Mesenchymal stem cell (in vitro differentiated cells and primary cell): Measurements from ENCODE around the gene ID4. TPM values are rescaled to one million over a fixed set of nuclear protein-coding genes. Genes with fewer than 3 reads are reported as not detected.
A peak's percentile ranks its signal among the peaks of the same experiment; 100 is the strongest.

ENCODE experiments used
- DNase-seq: peaks from one replicate; pipeline ENCODE4 v3.0.0-alpha.2; 2013
- H2AFZ ChIP-seq: one replicate; pipeline ENCODE4 v1.6.1; 2013; ENCODE audit warnings: low read depth, mild to moderate bottlenecking, control low read depth, inconsistent platforms, low read length, moderate library complexity
- H2AK5ac ChIP-seq: 2 replicates; pipeline ENCODE4 v1.6.1; 2013; ENCODE audit warnings: low read length, moderate library complexity, mild to moderate bottlenecking, inconsistent platforms; ENCODE audit not compliant: severe bottlenecking
- H2BK120ac ChIP-seq: one replicate; pipeline ENCODE4 v1.6.1; 2013; ENCODE audit warnings: low read depth, mild to moderate bottlenecking, inconsistent platforms, low read length, moderate library complexity
- H2BK12ac ChIP-seq, 2 experiments: one replicate each; pipeline ENCODE4 v1.6.1; 2013; ENCODE audit warnings: inconsistent platforms in 2 of 2, low read length in 2 of 2, mild to moderate bottlenecking in 2 of 2, moderate library complexity in 2 of 2, control low read depth in 1 of 2
- H2BK15ac ChIP-seq: one replicate; pipeline ENCODE4 v1.6.1; 2013; ENCODE audit warnings: mild to moderate bottlenecking, low read depth, inconsistent platforms; ENCODE audit not compliant: poor library complexity, severe bottlenecking
- H2BK5ac ChIP-seq: 2 replicates; pipeline ENCODE4 v1.6.1; 2013; ENCODE audit warnings: low read depth, mild to moderate bottlenecking, low read length, control low read depth, inconsistent platforms; ENCODE audit not compliant: poor library complexity, severe bottlenecking
- H3K14ac ChIP-seq, 2 experiments: one replicate each; pipeline ENCODE4 v1.6.1; 2013; ENCODE audit warnings: inconsistent platforms in 2 of 2, low read length in 2 of 2, control low read depth in 1 of 2, mild to moderate bottlenecking in 1 of 2, moderate library complexity in 1 of 2
- H3K18ac ChIP-seq, 2 experiments: one replicate each; pipeline ENCODE4 v1.6.1; 2013; ENCODE audit warnings: inconsistent platforms in 2 of 2, low read length in 2 of 2, control low read depth in 1 of 2, low read depth in 1 of 2, mild to moderate bottlenecking in 1 of 2
- H3K23ac ChIP-seq, 2 experiments: one replicate each; pipeline ENCODE4 v1.6.1; 2013; ENCODE audit warnings: inconsistent platforms in 2 of 2, low read length in 2 of 2, mild to moderate bottlenecking in 2 of 2, moderate library complexity in 2 of 2, control low read depth in 1 of 2
- H3K27ac ChIP-seq: 2 replicates; pipeline ENCODE4 v1.5.1; 2013; ENCODE audit warnings: mild to moderate bottlenecking, moderate library complexity, low read length, control low read depth, inconsistent platforms; ENCODE audit not compliant: poor library complexity, severe bottlenecking
- H3K27me3 ChIP-seq, 2 experiments: 2 replicates each; pipeline versions ENCODE4 v1.6.1 to v1.7.0; 2013; ENCODE audit warnings: low read length in 2 of 2, mild to moderate bottlenecking in 2 of 2, moderate library complexity in 2 of 2, control low read depth in 1 of 2, inconsistent platforms in 1 of 2; ENCODE audit not compliant: control insufficient read depth in 1 of 2, insufficient read depth in 1 of 2
- H3K36me3 ChIP-seq, 2 experiments: 2 replicates each; pipeline versions ENCODE4 v1.6.1 to v1.7.0; 2013; ENCODE audit warnings: low read length in 2 of 2, control low read depth in 1 of 2, inconsistent platforms in 1 of 2, low read depth in 1 of 2, mild to moderate bottlenecking in 1 of 2; ENCODE audit not compliant: insufficient read depth in 2 of 2, control insufficient read depth in 1 of 2
- H3K4ac ChIP-seq, 2 experiments: one replicate each; pipeline ENCODE4 v1.6.1; 2013; ENCODE audit warnings: inconsistent platforms in 2 of 2, low read length in 2 of 2, mild to moderate bottlenecking in 2 of 2, moderate library complexity in 2 of 2, control low read depth in 1 of 2, low read depth in 1 of 2
- H3K4me1 ChIP-seq: 2 replicates; pipeline ENCODE4 v1.6.1; 2013; ENCODE audit warnings: low read depth, low read length, control low read depth; ENCODE audit not compliant: control insufficient read depth, insufficient read depth
- H3K4me2 ChIP-seq: 2 replicates; pipeline ENCODE4 v1.6.1; 2013; ENCODE audit warnings: low read length, mild to moderate bottlenecking, inconsistent platforms; ENCODE audit not compliant: poor library complexity, severe bottlenecking
- H3K4me3 ChIP-seq, 2 experiments: 2 replicates each; pipeline versions ENCODE4 v1.5.1 to v1.7.0; 2013; ENCODE audit warnings: low read length in 2 of 2, mild to moderate bottlenecking in 2 of 2, control low read depth in 1 of 2, low read depth in 1 of 2; ENCODE audit not compliant: insufficient read depth in 1 of 2
- H3K79me1 ChIP-seq: replicated peaks from 2 replicates; pipeline ENCODE4 v1.6.1; 2013; ENCODE audit warnings: mild to moderate bottlenecking, control low read depth, low read length, inconsistent platforms; ENCODE audit not compliant: poor library complexity, severe bottlenecking
- H3K9ac ChIP-seq: 2 replicates; pipeline ENCODE4 v1.7.0; 2013; ENCODE audit warnings: mild to moderate bottlenecking, low read length, moderate library complexity
- H3K9me3 ChIP-seq: 2 replicates; pipeline ENCODE4 v1.7.0; 2013; ENCODE audit warnings: mild to moderate bottlenecking, low read length; ENCODE audit not compliant: control insufficient read depth
- H4K8ac ChIP-seq: one replicate; pipeline ENCODE4 v1.6.1; 2013; ENCODE audit warnings: inconsistent platforms, mild to moderate bottlenecking, low read length, moderate library complexity
- H4K91ac ChIP-seq: one replicate; pipeline ENCODE4 v1.6.1; 2013; ENCODE audit warnings: mild to moderate bottlenecking, low read length, inconsistent platforms
- WGBS: methylation state at CpG from one replicate; pipeline ENCODE4 v1.1.7; 2013; ENCODE audit warnings: mixed read lengths; 5-methylcytosine and 5-hydroxymethylcytosine counted together
- polyA plus RNA-seq, 2 experiments: library from polyadenylated mRNA; stranded (reverse); fragments of 200-250 nt; gene quantifications; one replicate each; pipeline ENCODE4 v1.2.3, GENCODE V29; 2013

Gene ID4, protein sequence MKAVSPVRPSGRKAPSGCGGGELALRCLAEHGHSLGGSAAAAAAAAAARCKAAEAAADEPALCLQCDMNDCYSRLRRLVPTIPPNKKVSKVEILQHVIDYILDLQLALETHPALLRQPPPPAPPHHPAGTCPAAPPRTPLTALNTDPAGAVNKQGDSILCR
- polyA plus RNA-seq (2013, experiment 1 of 2): 0.76 TPM
- polyA plus RNA-seq (2013, experiment 2 of 2): 0.68 TPM

DNA sequence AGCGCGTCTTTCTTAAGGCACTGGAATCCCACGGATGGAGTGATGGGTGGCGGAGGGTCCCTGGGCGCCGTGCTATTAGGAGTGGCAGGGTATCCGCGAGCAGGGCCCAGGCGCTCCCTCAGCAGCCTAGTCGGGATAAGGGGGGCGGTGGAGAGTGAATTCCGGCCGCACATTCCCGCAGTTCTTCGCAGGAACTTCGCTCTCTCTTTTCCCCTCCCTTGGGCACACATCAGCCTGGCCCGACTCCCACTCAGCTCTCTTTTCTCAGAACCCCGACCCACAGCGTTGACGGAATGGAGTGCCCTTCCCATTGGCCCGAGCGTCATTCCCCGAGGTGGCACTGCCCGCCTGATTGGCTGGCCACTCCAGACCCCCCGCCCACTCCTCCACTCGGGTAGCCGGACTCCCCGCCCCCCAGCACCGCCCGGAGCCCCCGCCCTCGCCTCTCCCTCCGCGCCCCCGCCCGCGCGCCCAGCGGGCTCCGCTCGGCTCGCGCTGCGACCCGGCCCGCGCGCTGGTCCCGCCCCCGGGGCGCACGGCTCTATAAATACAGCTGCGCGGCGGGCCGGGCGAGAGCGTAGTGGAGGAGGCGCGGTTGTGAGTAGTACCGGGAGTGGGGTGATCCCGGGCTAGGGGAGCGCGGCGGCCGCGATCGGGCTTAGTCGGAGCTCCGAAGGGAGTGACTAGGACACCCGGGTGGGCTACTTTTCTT is at the start of gene ID4:
Gene ID4 (plus strand): TSS at position 572 of the 712 bp plus-strand sequence. CDS start 385 bp downstream, outside the sequence.
- peaks cover 19% of the 10 kb centered on the region for H3K4me1 ChIP-seq
- H2AFZ ChIP-seq: peak within 1 kb of the TSS; percentile 71
- H3K23ac ChIP-seq: peak within 1 kb of the TSS in 1 of 2 experiments; percentile 23
- H3K27ac ChIP-seq: no peak within 1 kb of the TSS
- WGBS: under 1% methylated on average over 47 of the region's 71 CpGs
- peak within 1 kb of the TSS in 1 of 2 experiments; percentile 52 for H2BK12ac ChIP-seq
- H2BK5ac ChIP-seq: no peak within 1 kb of the TSS
- peaks cover 5 to 34% of the 10 kb centered on the region in 2 experiments for H3K27me3 ChIP-seq
- no peak within 1 kb of the TSS for H3K4ac ChIP-seq
- H3K9ac ChIP-seq: peak within 1 kb of the TSS; percentile 90
- H3K18ac ChIP-seq: peak within 1 kb of the TSS; percentile 21 to 52
- H3K36me3 ChIP-seq: no peaks in the 10 kb centered on the region
- peak within 1 kb of the TSS; percentile 50 to 85 for H3K4me3 ChIP-seq
- H3K14ac ChIP-seq: no peak within 1 kb of the TSS
- peak within 1 kb of the TSS; percentile 23 for H2BK15ac ChIP-seq
- H3K4me2 ChIP-seq: peak within 1 kb of the TSS; percentile 94
- no peak within 1 kb of the TSS for H4K8ac ChIP-seq
- no peaks in the 10 kb centered on the region for H3K9me3 ChIP-seq
- no peak within 1 kb of the TSS for H4K91ac ChIP-seq
- no peak within 1 kb of the TSS for H2AK5ac ChIP-seq
- peak; percentile 91 for DNase-seq
- no peak within 1 kb of the TSS for H2BK120ac ChIP-seq
- H3K79me1 ChIP-seq: no peaks in the 10 kb centered on the region

DNA sequence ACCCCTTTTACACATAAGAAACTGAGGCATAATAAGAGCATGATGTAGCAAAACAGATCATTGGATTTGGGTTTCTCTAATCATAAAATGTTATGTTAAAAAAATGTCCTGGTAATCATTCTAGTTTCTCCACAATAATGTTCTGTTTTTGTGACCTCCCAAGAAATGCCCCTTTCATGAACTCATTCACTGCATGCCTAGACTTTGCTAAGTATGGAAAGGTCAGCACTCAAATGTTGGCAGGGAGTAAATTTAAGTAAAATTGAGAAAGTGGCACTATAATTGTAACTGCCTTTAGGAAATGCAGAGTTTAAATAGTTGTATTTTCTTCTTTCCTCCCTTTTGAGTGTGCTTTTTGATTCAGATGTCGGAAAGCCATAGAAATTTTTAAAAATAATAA is 48.5 kb upstream of the ID4 start:
- Histone ChIP-seq H3K4ac (no peak overlapping the region), H3K27ac (no peak overlapping the region), H3K36me3 (no peaks in the 10 kb centered on the region), H3K14ac (no peak overlapping the region), H2BK12ac (no peak overlapping the region), H3K9ac (no peak overlapping the region), H2BK120ac (no peak overlapping the region), H3K23ac (no peak overlapping the region), H3K18ac (no peak overlapping the region), H3K79me1 (no peaks in the 10 kb centered on the region), H4K8ac (no peak overlapping the region), H2AK5ac (no peak overlapping the region), H4K91ac (no peak overlapping the region), H3K4me2 (no peak overlapping the region), H2AFZ (no peak overlapping the region), H3K4me1 (no peaks in the 10 kb centered on the region), H2BK5ac (no peak overlapping the region), H2BK15ac (no peak overlapping the region), H3K4me3 (no peak overlapping the region), H3K27me3 (no peaks in the 10 kb centered on the region), H3K9me3 (no peaks in the 10 kb centered on the region)
- WGBS: no CpG with 5 or more reads among the region's 1 CpG
- DNase-seq: no peak

DNA sequence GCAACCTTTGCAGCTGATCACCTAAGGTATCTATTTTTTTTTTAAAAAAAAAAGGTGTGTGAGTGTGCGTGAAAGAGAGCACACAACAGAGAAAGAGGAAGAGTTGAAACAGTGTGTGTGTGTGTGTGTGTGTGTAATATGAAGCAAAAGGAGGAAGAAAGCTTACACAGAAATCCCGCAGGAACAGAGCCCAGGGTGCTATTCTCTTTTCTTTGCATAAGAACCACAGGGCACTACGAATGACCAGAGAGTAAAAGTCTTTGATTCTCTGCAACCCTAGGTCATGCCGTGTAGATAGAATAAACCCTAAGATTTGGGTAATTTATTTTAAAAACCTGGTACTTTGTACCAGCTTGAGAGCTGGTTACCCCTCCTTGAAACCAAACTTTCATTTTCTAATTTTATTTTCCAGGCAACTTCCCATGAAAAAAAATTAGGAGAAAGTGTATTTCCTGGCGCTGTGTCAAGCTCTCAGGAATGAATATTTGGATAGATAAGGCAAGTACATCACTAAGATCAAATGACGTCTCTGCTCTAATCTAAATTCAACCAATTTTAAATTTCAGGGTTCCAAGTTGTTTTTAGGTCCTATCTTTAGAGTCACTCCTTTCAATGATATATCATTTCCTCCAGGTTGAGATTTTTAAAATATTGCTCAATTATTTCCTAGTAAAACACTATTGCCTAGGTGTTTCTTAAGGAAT is 47.9 kb upstream of the ID4 start:
- Histone ChIP-seq H3K27ac (no peak overlapping the region), H2BK120ac (no peak overlapping the region), H3K79me1 (no peaks in the 10 kb centered on the region), H3K9ac (no peak overlapping the region), H3K27me3 (no peaks in the 10 kb centered on the region), H3K9me3 (no peaks in the 10 kb centered on the region), H3K4me1 (no peaks in the 10 kb centered on the region), H3K14ac (no peak overlapping the region), H3K4me2 (no peak overlapping the region), H4K91ac (no peak overlapping the region), H3K18ac (no peak overlapping the region), H2BK15ac (no peak overlapping the region), H3K4me3 (no peak overlapping the region), H2BK12ac (no peak overlapping the region), H2AK5ac (no peak overlapping the region), H2AFZ (no peak overlapping the region), H4K8ac (no peak overlapping the region), H3K36me3 (no peaks in the 10 kb centered on the region), H3K4ac (no peak overlapping the region), H2BK5ac (no peak overlapping the region), H3K23ac (no peak overlapping the region)
- 92% methylated on average over 3 of the region's 6 CpGs for WGBS
- no peak for DNase-seq

DNA sequence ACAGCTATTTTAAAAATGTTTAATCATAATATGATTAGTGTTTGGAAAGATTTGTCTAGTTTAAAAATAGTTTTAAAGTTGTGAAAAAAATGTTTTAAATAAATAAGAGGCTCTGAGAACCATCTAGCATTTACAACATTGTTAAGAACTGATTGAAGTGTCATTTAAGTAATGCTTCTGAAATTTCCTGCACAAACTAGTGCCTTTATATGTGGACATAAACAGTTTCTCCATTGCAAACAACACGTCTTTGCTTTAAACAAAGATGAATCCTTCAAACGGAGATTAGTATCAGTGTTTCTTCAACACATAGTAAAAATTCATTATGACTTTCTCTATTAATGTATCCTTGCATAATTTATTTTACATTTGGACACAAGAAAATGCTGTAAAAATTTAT is 45.9 kb upstream of the ID4 start:
- Histone ChIP-seq H3K4ac (no peak overlapping the region), H3K9ac (no peak overlapping the region), H3K27ac (no peak overlapping the region), H2BK12ac (no peak overlapping the region), H2BK120ac (no peak overlapping the region), H2AK5ac (no peak overlapping the region), H3K4me3 (no peak overlapping the region), H3K9me3 (peaks cover under 1% of the 10 kb centered on the region), H4K91ac (no peak overlapping the region), H3K18ac (no peak overlapping the region), H2AFZ (no peak overlapping the region), H3K27me3 (no peaks in the 10 kb centered on the region), H3K4me2 (no peak overlapping the region), H3K23ac (no peak overlapping the region), H4K8ac (no peak overlapping the region), H2BK15ac (no peak overlapping the region), H2BK5ac (no peak overlapping the region), H3K4me1 (no peaks in the 10 kb centered on the region), H3K14ac (no peak overlapping the region), H3K36me3 (no peaks in the 10 kb centered on the region), H3K79me1 (no peaks in the 10 kb centered on the region)
- 73% methylated on average over 1 of the region's 2 CpGs for WGBS
- DNase-seq: no peak
